ENCODE data around the gene NPM1. TPM values are rescaled to one million over a fixed set of nuclear protein-coding genes. Genes with fewer than 3 reads are reported as not detected.

Gene NPM1
- total RNA-seq, 1 experiment from 2014 or later: 3,122 TPM

- H3K56ac ChIP-seq (ENCODE audit: insufficient read length, low read depth, low read length): no peak overlapping the region
- no CpG with 5 or more reads among the region's 17 CpGs for WGBS (ENCODE audit: extremely low coverage, insufficient read length, low lambda C conversion rate)
Measured at GRCh38 chr5:171342362-171343111, 45.1 kb upstream of the NPM1 start.

More at GRCh38 chr5:171342362-171343111, 45.1 kb upstream of the NPM1 start:
- Histone ChIP-seq H3T11ph (ENCODE audit: low read length) (no peak overlapping the region), H4K20me1 (ENCODE audit: control insufficient read depth, insufficient read depth, insufficient read length) (no peaks in the 10 kb centered on the region), H3K23ac (ENCODE audit: insufficient read length, low read depth, low read length) (no peak overlapping the region), H2BK15ac (ENCODE audit: low read depth, low read length) (no peak overlapping the region), H2BK20ac (ENCODE audit: low read depth, low read length, poor library complexity, severe bottlenecking) (no peak overlapping the region), H3K4me2 (ENCODE audit: insufficient read depth, insufficient read length, low read length) (no peak overlapping the region), H3K23me2 (ENCODE audit: insufficient read length, low read depth, low read length, poor library complexity, severe bottlenecking) (no peaks in the 10 kb centered on the region), H4K8ac (replicated peaks; ENCODE audit: insufficient read length, low read depth, low read length) (no peak overlapping the region), H3K4ac (ENCODE audit: low read depth, low read length) (no peak overlapping the region), H3K79me1 (ENCODE audit: insufficient read depth, low read depth, low read length, poor library complexity, severe bottlenecking) (no peaks in the 10 kb centered on the region), H3K14ac (ENCODE audit: insufficient read depth, low read length) (no peak overlapping the region), H2BK120ac (ENCODE audit: low read depth, low read length, poor library complexity, severe bottlenecking) (no peak overlapping the region), H3K9me3 (ENCODE audit: control insufficient read depth, low read depth, low read length) (no peaks in the 10 kb centered on the region), H2BK12ac (ENCODE audit: insufficient read length, low read depth, low read length) (no peak overlapping the region), H4K91ac (ENCODE audit: insufficient read length, low read depth, low read length) (no peak overlapping the region), H3K27ac (ENCODE audit: insufficient read length, low read depth, low read length) (no peak overlapping the region), H3K4me1 (ENCODE audit: insufficient read depth, low read length) (no peaks in the 10 kb centered on the region), H2AFZ (ENCODE audit: low read length) (no peak overlapping the region), H2AK5ac (ENCODE audit: insufficient read length, low read length) (no peak overlapping the region), H3K27me3 (ENCODE audit: insufficient read depth, low read length) (no peaks in the 10 kb centered on the region; the same call in 1 of the 2 replicates), H3K18ac (ENCODE audit: insufficient read length, low read depth, low read length) (no peak overlapping the region), H3K79me2 (ENCODE audit: insufficient read depth, low read length) (no peaks in the 10 kb centered on the region), H2BK5ac (ENCODE audit: insufficient read length, low read length) (no peak overlapping the region), H4K5ac (ENCODE audit: insufficient read length, low read depth, low read length) (no peak overlapping the region), H3K9ac (ENCODE audit: extremely low read depth, insufficient read length, low read length) (no peak overlapping the region)
- Mint-ChIP-seq H3K36me3 (ENCODE audit: insufficient read depth in 1 of 3, low read depth in 3 of 3) (no peaks in the 10 kb centered on the region), H3K27ac (no peak overlapping the region), H3K9me3 (no peaks in the 10 kb centered on the region; a peak in 1 of 5 replicates), H3K4me1 (peaks cover 0 to 4% of the 10 kb centered on the region in 2 experiments; a peak in 1 of 4 replicates), H3K4me3 (no peak overlapping the region), H3K27me3 (ENCODE audit: low read depth) (peaks cover 20% of the 10 kb centered on the region)
- TF ChIP-seq, protein P1, sequence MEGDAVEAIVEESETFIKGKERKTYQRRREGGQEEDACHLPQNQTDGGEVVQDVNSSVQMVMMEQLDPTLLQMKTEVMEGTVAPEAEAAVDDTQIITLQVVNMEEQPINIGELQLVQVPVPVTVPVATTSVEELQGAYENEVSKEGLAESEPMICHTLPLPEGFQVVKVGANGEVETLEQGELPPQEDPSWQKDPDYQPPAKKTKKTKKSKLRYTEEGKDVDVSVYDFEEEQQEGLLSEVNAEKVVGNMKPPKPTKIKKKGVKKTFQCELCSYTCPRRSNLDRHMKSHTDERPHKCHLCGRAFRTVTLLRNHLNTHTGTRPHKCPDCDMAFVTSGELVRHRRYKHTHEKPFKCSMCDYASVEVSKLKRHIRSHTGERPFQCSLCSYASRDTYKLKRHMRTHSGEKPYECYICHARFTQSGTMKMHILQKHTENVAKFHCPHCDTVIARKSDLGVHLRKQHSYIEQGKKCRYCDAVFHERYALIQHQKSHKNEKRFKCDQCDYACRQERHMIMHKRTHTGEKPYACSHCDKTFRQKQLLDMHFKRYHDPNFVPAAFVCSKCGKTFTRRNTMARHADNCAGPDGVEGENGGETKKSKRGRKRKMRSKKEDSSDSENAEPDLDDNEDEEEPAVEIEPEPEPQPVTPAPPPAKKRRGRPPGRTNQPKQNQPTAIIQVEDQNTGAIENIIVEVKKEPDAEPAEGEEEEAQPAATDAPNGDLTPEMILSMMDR (conservative IDR thresholded peaks at IDR 0.05): peak; percentile 82
- peak; percentile 62 for DNase-seq
